Activated CD4-positive, alpha-beta T cell treated with anti-CD3 and anti-CD28 coated beads, Interleukin-2, amount 10 ng/mL, durations not matched to agents 7 days and 5 days (primary cell): Measurements from ENCODE around the gene RIOK3. TPM values are rescaled to one million over a fixed set of nuclear protein-coding genes. Genes with fewer than 3 reads are reported as not detected.
A peak's percentile ranks its signal among the peaks of the same experiment; 100 is the strongest.
"Not testable (repeated sequence)": the region's sequence is repeated elsewhere in the genome, so short reads cannot be mapped to it uniquely, and the experiment has no call there.

ENCODE experiments used
- CTCF ChIA-PET: fragments of 350-600 bp; sonication (Branson Sonifier 250); formaldehyde crosslinking; loops from one replicate; lab custom pipeline; 2021; ENCODE audit warnings: antibody characterized with exemption; lab: Charles Lee
- POLR2A ChIA-PET: fragments of 350-600 bp; sonication (Branson Sonifier 250); formaldehyde crosslinking; loops from one replicate; lab custom pipeline; 2021; ENCODE audit warnings: antibody characterized with exemption; lab: Charles Lee
- DNase-seq: peaks from one replicate; pipeline ENCODE4 v3.0.0-alpha.2; 2020
- H3K27ac Mint-ChIP-seq: one replicate; pipeline ENCODE4 v1.8.0; 2021; ENCODE audit warnings: mild to moderate bottlenecking, moderate library complexity, mixed read lengths
- H3K27me3 Mint-ChIP-seq: one replicate; pipeline ENCODE4 v1.8.0; 2021; ENCODE audit warnings: mixed read lengths
- H3K36me3 Mint-ChIP-seq: one replicate; pipeline ENCODE4 v1.8.0; 2021; ENCODE audit warnings: low read depth, mixed read lengths
- H3K4me1 Mint-ChIP-seq: one replicate; pipeline ENCODE4 v1.8.0; 2021; ENCODE audit warnings: mixed read lengths
- H3K4me3 Mint-ChIP-seq: one replicate; pipeline ENCODE4 v1.8.0; 2021; ENCODE audit warnings: mild to moderate bottlenecking, moderate library complexity, mixed read lengths
- H3K9me3 Mint-ChIP-seq: one replicate; pipeline ENCODE4 v1.8.0; 2021; ENCODE audit warnings: mixed read lengths
- total RNA-seq, 2 experiments: library from RNA; stranded (reverse); gene quantifications; one replicate each; pipeline ENCODE4 v1.2.3, GENCODE V29; 2021

RIOK3 gene
- total RNA-seq, 2 experiments from 2014 or later = 55.4 to 69.3 TPM

DNA sequence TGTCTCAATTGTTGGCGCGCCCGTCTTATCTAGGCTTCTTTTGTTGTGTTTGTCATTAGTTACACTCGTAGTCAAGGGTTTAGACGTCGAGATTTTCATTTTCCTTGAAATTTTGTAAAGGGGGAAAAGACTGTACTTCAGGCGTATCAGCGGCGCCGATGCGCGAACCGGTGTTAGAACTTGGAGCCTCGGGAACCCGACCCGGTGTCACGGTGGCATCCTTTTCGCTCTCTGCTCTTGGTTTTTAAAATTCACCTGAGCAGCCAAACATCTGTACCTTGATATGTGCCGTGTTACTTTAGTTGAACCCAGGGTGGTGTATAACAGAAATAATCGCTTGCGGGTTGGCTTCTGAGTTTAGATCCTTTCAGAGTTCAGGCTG lies 50.9 kb downstream of the RIOK3 start:
- Mint-ChIP-seq H3K36me3 (peaks cover 31% of the 10 kb centered on the region), H3K4me1 (peaks cover 53% of the 10 kb centered on the region), H3K27me3 (no peaks in the 10 kb centered on the region), H3K27ac (peak overlapping the region; percentile 94), H3K4me3 (peak overlapping the region; percentile 86), H3K9me3 (no peaks in the 10 kb centered on the region)
- ChIA-PET POLR2A (no interaction called here), CTCF (interaction anchor here (0.6 to 0.8 kb wide), 2 partner anchors 51 to 417 kb away, joined by 3 read pairs; no protein-coding TSS in a partner anchor)
- DNase-seq = peak; percentile 15

GRCh38 chr18:23504720-23505119 lies 51.6 kb downstream of the RIOK3 start:
- H3K36me3 Mint-ChIP-seq = peaks cover 31% of the 10 kb centered on the region
- peaks cover 47% of the 10 kb centered on the region for H3K4me1 Mint-ChIP-seq
- H3K9me3 Mint-ChIP-seq = no peaks in the 10 kb centered on the region
- peak; percentile 45 for DNase-seq
- H3K4me3 Mint-ChIP-seq = peak overlapping the region; percentile 86
- CTCF ChIA-PET = interaction anchor here (0.6 to 1.2 kb wide), 4 partner anchors 11 to 50 kb away, joined by 3 to 11 read pairs (median 3); no protein-coding TSS in a partner anchor
- POLR2A ChIA-PET = no interaction called here
- H3K27ac Mint-ChIP-seq = peak overlapping the region; percentile 94
- no peaks in the 10 kb centered on the region for H3K27me3 Mint-ChIP-seq

- peaks cover 53% of the 10 kb centered on the region for H3K4me1 Mint-ChIP-seq
- no peaks in the 10 kb centered on the region for H3K9me3 Mint-ChIP-seq
- DNase-seq = no peak
- CTCF ChIA-PET = no interaction called here
- peaks cover 46% of the 10 kb centered on the region for H3K36me3 Mint-ChIP-seq
- POLR2A ChIA-PET = no interaction called here
- H3K4me3 Mint-ChIP-seq = no peak overlapping the region
- peak overlapping the region; percentile 20 for H3K27ac Mint-ChIP-seq
- H3K27me3 Mint-ChIP-seq = no peaks in the 10 kb centered on the region
Measured at GRCh38 chr18:23506393-23506792, 53.3 kb downstream of the RIOK3 start.

DNA sequence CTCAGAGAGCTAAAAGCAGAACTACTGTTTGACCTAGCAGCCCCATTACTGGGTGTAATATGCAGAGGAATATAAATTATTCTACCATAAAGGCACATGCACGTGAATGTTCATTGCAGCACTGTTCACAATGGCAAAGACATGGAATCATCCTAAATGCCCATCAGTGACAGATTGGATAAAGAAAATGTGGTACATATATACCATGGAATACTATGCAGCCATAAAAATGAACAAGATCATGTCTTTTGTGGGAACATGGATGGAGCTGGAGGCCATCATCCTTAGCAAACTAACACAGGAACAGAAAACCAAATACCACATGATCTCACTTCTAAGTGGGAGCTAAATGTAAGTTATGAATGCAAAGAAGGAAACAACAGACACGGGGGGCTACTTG lies 57.8 kb downstream of the RIOK3 start:
- H3K27ac Mint-ChIP-seq, DNase-seq, POLR2A ChIA-PET, H3K4me3 Mint-ChIP-seq, H3K27me3 Mint-ChIP-seq, H3K9me3 Mint-ChIP-seq: not testable (repeated sequence)
- peaks cover 63% of the 10 kb centered on the region for H3K36me3 Mint-ChIP-seq
- CTCF ChIA-PET = interaction anchor here (1.2 to 1.3 kb wide), 2 partner anchors 12 to 15 kb away, joined by 3 to 4 read pairs; no protein-coding TSS in a partner anchor
- peaks cover 57% of the 10 kb centered on the region for H3K4me1 Mint-ChIP-seq

- ChIA-PET POLR2A (interaction anchor here (0.7 kb wide), 1 partner anchor 58 kb away, joined by 4 read pairs; no protein-coding TSS in a partner anchor), CTCF (interaction anchor here (0.7 to 1.4 kb wide), 5 partner anchors 16 to 327 kb away, joined by 3 read pairs; no protein-coding TSS in a partner anchor)
- Mint-ChIP-seq H3K4me1 (peaks cover 53% of the 10 kb centered on the region), H3K36me3 (peaks cover 63% of the 10 kb centered on the region), H3K4me3 (peak overlapping the region; percentile 22), H3K27ac (peak overlapping the region; percentile 79)
- not testable (repeated sequence) for DNase-seq, H3K9me3 Mint-ChIP-seq, H3K27me3 Mint-ChIP-seq
Measured at GRCh38 chr18:23512216-23512615, 59.1 kb downstream of the RIOK3 start.

GRCh38 chr18:23512641-23513040 lies 59.6 kb downstream of the RIOK3 start:
- no peaks in the 10 kb centered on the region for H3K27me3 Mint-ChIP-seq
- peak overlapping the region; percentile 79 for H3K27ac Mint-ChIP-seq
- H3K36me3 Mint-ChIP-seq = peaks cover 63% of the 10 kb centered on the region
- peak overlapping the region; percentile 22 for H3K4me3 Mint-ChIP-seq
- H3K4me1 Mint-ChIP-seq = peaks cover 49% of the 10 kb centered on the region
- no peak for DNase-seq
- POLR2A ChIA-PET = interaction anchor here (0.7 kb wide), 1 partner anchor 59 kb away, joined by 4 read pairs; no protein-coding TSS in a partner anchor
- H3K9me3 Mint-ChIP-seq = no peaks in the 10 kb centered on the region
- CTCF ChIA-PET = interaction anchor here (0.5 to 1.4 kb wide), 4 partner anchors 25 to 99 kb away, joined by 3 to 5 read pairs (median 3); no protein-coding TSS in a partner anchor

DNA sequence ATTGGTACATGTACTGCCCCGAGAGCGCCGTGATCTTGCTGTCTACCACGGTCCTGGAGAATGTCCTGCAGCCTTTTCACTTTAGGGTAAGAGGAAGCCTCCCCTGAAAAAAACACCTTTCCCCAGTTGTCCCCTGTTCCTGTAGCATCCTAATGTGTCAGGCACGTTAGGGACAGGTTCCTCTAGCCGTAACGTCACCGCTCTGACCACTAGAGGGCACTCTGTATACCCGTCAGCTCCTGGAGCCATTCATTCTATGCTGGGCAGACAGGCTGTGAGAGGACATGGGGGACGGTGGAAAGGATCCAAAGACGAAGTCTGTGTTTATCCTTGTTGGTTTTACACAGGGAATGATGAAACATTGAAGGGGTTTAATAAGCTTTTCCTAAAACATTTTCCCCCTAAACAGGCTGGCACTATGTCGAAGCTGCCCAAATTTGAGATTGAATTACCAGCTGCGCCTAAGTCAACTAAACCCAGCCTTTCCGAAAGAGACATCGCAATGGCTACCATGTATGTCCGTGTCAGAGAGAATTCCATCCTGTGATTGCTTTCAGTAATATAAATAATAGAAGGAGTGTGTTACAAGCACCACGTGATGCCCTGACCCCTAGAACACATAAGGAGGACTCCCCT lies 62.9 kb downstream of the RIOK3 start:
- Mint-ChIP-seq H3K36me3 (peaks cover 66% of the 10 kb centered on the region), H3K4me1 (peaks cover 36% of the 10 kb centered on the region), H3K27me3 (no peaks in the 10 kb centered on the region), H3K4me3 (no peak overlapping the region), H3K9me3 (no peaks in the 10 kb centered on the region), H3K27ac (peak overlapping the region; percentile 46)
- peak; percentile 81 for DNase-seq
- CTCF ChIA-PET = interaction anchor here (0.7 to 2.9 kb wide), 10 partner anchors 8 to 67 kb away, joined by 3 to 17 read pairs (median 4); no protein-coding TSS in a partner anchor
- POLR2A ChIA-PET = no interaction called here

- Mint-ChIP-seq H3K27me3 (no peaks in the 10 kb centered on the region), H3K4me1 (peaks cover 10% of the 10 kb centered on the region), H3K36me3 (peaks cover 70% of the 10 kb centered on the region), H3K4me3 (no peak overlapping the region), H3K9me3 (no peaks in the 10 kb centered on the region), H3K27ac (no peak overlapping the region)
- DNase-seq = no peak
- POLR2A ChIA-PET = no interaction called here
- CTCF ChIA-PET = interaction anchor here (0.7 kb wide), 1 partner anchor 18 kb away, joined by 3 read pairs; no protein-coding TSS in a partner anchor
Measured at GRCh38 chr18:23519734-23520133, 66.6 kb downstream of the RIOK3 start.

GRCh38 chr18:23521271-23521670 lies 68.2 kb downstream of the RIOK3 start:
- ChIA-PET POLR2A (no interaction called here), CTCF (interaction anchor here (1.1 to 1.8 kb wide), 2 partner anchors 14 to 66 kb away, joined by 3 to 5 read pairs; no protein-coding TSS in a partner anchor)
- H3K4me1 Mint-ChIP-seq = peaks cover 4% of the 10 kb centered on the region
- no peaks in the 10 kb centered on the region for H3K27me3 Mint-ChIP-seq
- H3K4me3 Mint-ChIP-seq = no peak overlapping the region
- H3K27ac Mint-ChIP-seq = no peak overlapping the region
- H3K9me3 Mint-ChIP-seq = no peaks in the 10 kb centered on the region
- H3K36me3 Mint-ChIP-seq = peaks cover 67% of the 10 kb centered on the region
- no peak for DNase-seq

DNA sequence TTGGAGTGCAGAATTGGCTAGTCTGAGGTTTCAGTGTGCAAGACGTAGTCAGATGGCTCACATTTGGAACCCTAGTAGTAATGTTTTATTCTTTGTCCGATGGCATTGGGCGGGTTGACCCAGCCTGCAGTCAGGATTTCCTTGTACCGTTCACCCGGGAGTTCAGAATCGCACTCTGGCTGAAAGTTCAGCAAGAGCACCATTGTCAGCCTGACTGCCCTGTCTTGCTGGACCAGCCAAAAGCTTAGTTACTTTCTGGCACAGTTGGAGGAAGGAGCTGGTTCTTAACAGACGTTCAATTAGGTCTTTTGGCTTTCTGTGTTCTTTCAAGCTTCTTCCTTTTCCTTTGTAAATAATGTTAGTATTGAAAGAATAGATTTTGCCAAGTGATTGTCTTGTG lies 68.8 kb downstream of the RIOK3 start:
- Mint-ChIP-seq H3K27me3 (no peaks in the 10 kb centered on the region), H3K4me1 (peaks cover 4% of the 10 kb centered on the region), H3K4me3 (no peak overlapping the region), H3K27ac (no peak overlapping the region), H3K36me3 (peaks cover 68% of the 10 kb centered on the region), H3K9me3 (no peaks in the 10 kb centered on the region)
- ChIA-PET CTCF (interaction anchor here (0.9 to 1.8 kb wide), 2 partner anchors 12 to 66 kb away, joined by 3 to 5 read pairs; no protein-coding TSS in a partner anchor), POLR2A (no interaction called here)
- DNase-seq = no peak

GRCh38 chr18:23523429-23524212 lies 70.5 kb downstream of the RIOK3 start:
- no peaks in the 10 kb centered on the region for H3K9me3 Mint-ChIP-seq
- H3K27me3 Mint-ChIP-seq = no peaks in the 10 kb centered on the region
- ChIA-PET POLR2A (no interaction called here), CTCF (interaction anchor here (0.7 to 1.8 kb wide), 3 partner anchors 8 to 64 kb away, joined by 3 to 5 read pairs (median 3); no protein-coding TSS in a partner anchor)
- no peak overlapping the region for H3K4me3 Mint-ChIP-seq
- no peak overlapping the region for H3K27ac Mint-ChIP-seq
- peaks cover 64% of the 10 kb centered on the region for H3K36me3 Mint-ChIP-seq
- no peak for DNase-seq
- peaks cover 4% of the 10 kb centered on the region for H3K4me1 Mint-ChIP-seq

GRCh38 chr18:23524213-23524707 lies 71.2 kb downstream of the RIOK3 start:
- DNase-seq = no peak
- POLR2A ChIA-PET = no interaction called here
- no peaks in the 10 kb centered on the region for H3K9me3 Mint-ChIP-seq
- peaks cover 67% of the 10 kb centered on the region for H3K36me3 Mint-ChIP-seq
- no peak overlapping the region for H3K4me3 Mint-ChIP-seq
- peaks cover 4% of the 10 kb centered on the region for H3K4me1 Mint-ChIP-seq
- no peak overlapping the region for H3K27ac Mint-ChIP-seq
- CTCF ChIA-PET = interaction anchor here (0.7 kb wide), 1 partner anchor 9 kb away, joined by 3 read pairs; no protein-coding TSS in a partner anchor
- no peaks in the 10 kb centered on the region for H3K27me3 Mint-ChIP-seq
